ENCODE results near the gene KATNIP.

- TF ChIP-seq CTCF (IDR thresholded peaks at IDR 0.05) = no peak
- no peak for TF ChIP-seq ZFX (IDR thresholded peaks at IDR 0.05; ENCODE audit: borderline replicate concordance)
Measured at GRCh38 chr16:27561216-27561615, 11.3 kb downstream of the KATNIP start.

Data from 22Rv1 (cell line).